Body of pancreas (tissue), 4 donors: Measurements from ENCODE around the gene DLGAP1.

Source experiments
- POLR2A ChIP-seq, 3 donors: fragments of 450-650 bp; IDR thresholded peaks; one replicate each; pipeline ENCODE4 v1.6.1; 2016; ENCODE audit warnings: antibody characterized with exemption in 3 of 3, mild to moderate bottlenecking in 2 of 3
- TF ChIP-seq, protein P1 (sequence below), 7 experiments: fragments of 450-650 bp in 4 of 7; fragments of 200-600 bp in 3 of 7; sonication (generic) in 3 of 7; IDR thresholded peaks; one replicate each; pipeline ENCODE4 v1.5.1; 2016 to 2019; ENCODE audit warnings: antibody characterized with exemption in 7 of 7

- TF ChIP-seq, protein P1, sequence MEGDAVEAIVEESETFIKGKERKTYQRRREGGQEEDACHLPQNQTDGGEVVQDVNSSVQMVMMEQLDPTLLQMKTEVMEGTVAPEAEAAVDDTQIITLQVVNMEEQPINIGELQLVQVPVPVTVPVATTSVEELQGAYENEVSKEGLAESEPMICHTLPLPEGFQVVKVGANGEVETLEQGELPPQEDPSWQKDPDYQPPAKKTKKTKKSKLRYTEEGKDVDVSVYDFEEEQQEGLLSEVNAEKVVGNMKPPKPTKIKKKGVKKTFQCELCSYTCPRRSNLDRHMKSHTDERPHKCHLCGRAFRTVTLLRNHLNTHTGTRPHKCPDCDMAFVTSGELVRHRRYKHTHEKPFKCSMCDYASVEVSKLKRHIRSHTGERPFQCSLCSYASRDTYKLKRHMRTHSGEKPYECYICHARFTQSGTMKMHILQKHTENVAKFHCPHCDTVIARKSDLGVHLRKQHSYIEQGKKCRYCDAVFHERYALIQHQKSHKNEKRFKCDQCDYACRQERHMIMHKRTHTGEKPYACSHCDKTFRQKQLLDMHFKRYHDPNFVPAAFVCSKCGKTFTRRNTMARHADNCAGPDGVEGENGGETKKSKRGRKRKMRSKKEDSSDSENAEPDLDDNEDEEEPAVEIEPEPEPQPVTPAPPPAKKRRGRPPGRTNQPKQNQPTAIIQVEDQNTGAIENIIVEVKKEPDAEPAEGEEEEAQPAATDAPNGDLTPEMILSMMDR (IDR thresholded peaks at IDR 0.05): no peak
- TF ChIP-seq POLR2A (IDR thresholded peaks at IDR 0.05): no peak
Measured at GRCh38 chr18:3758531-3758930, 696.6 kb downstream of the DLGAP1 start.
